Suprapubic skin (tissue), 4 donors: ENCODE measurements around the gene BBS10.

ENCODE experiments used
- CTCF ChIP-seq, 2 donors: fragments of 200-600 bp in 1 of 2; fragments of 450-650 bp in 1 of 2; sonication (generic) in 1 of 2; IDR thresholded peaks; one replicate each; pipeline ENCODE4 v1.5.1; 2016 to 2019; ENCODE audit warnings: antibody characterized with exemption in 2 of 2, mild to moderate bottlenecking in 1 of 2, moderate library complexity in 1 of 2
- POLR2A ChIP-seq, 2 donors: fragments of 450-650 bp; IDR thresholded peaks; one replicate each; pipeline ENCODE4 v1.6.1; 2017; ENCODE audit warnings: antibody characterized with exemption in 2 of 2, mild to moderate bottlenecking in 2 of 2, moderate library complexity in 2 of 2
- POLR2AphosphoS5 ChIP-seq, 3 donors: sonication (generic); formaldehyde crosslinking; IDR thresholded peaks; one replicate each; pipeline ENCODE4 v1.6.1; 2017; ENCODE audit warnings: antibody characterized with exemption in 3 of 3

GRCh38 chr12:76308866-76309265 is 39.3 kb downstream of the BBS10 start:
- TF ChIP-seq POLR2A (IDR thresholded peaks at IDR 0.05) = no peak
- no peak for TF ChIP-seq CTCF (IDR thresholded peaks at IDR 0.05)
- TF ChIP-seq POLR2AphosphoS5 (IDR thresholded peaks at IDR 0.05) = no peak
